K562 (cell line): ENCODE data around the gene GUCA1A. TPM values are rescaled to one million over a fixed set of nuclear protein-coding genes. Genes with fewer than 3 reads are reported as not detected.

Experiments used
- CHD7 ChIP-seq: fragments of 200-600 bp; sonication (generic); IDR thresholded peaks from one replicate; pipeline ENCODE4 v1.6.1; 2012; ENCODE audit warnings: mild to moderate bottlenecking, low read depth, low read length, inconsistent platforms
- ETS2 ChIP-seq: IDR thresholded peaks from 2 replicates; pipeline ENCODE4 v1.6.1; 2016; ENCODE audit warnings: borderline replicate concordance, missing genetic modification characterization, mild to moderate bottlenecking, moderate library complexity, missing compliant biosample characterization; ENCODE audit not compliant: poor library complexity, severe bottlenecking
- FOXJ2 ChIP-seq: fragments of 200-800 bp; sonication (Bioruptor generic); IDR thresholded peaks from 2 replicates; pipeline ENCODE4 v1.6.1; 2016; ENCODE audit warnings: missing genetic modification characterization, missing compliant biosample characterization
- HINFP ChIP-seq: fragments of 450-650 bp; conservative IDR thresholded peaks from 2 replicates; pipeline ENCODE4 v1.6.1; 2016; ENCODE audit warnings: missing genetic modification characterization, low read depth, mild to moderate bottlenecking, control low read depth, missing compliant biosample characterization
- HOXB6 ChIP-seq: fragments of 250-450 bp; sonication (Bioruptor Pico); IDR thresholded peaks from 2 replicates; pipeline ENCODE4 v1.5.1; 2022; ENCODE audit warnings: mild to moderate bottlenecking, borderline replicate concordance
- KAT8 ChIP-seq: fragments of 450-650 bp; IDR thresholded peaks from 2 replicates; pipeline ENCODE4 v1.6.1; 2016; ENCODE audit warnings: low read depth, mild to moderate bottlenecking
- MXD1 ChIP-seq: fragments of 250-450 bp; sonication (Bioruptor Pico); IDR thresholded peaks from 2 replicates; pipeline ENCODE4 v1.8.0; 2021; ENCODE audit warnings: borderline replicate concordance, mild to moderate bottlenecking, moderate library complexity; ENCODE audit not compliant: poor library complexity, severe bottlenecking
- PURB ChIP-seq: sonication (generic); formaldehyde crosslinking; IDR thresholded peaks from 2 replicates; pipeline ENCODE4 v1.9.0; 2021; ENCODE audit warnings: low read depth, mild to moderate bottlenecking, missing genetic modification reagents
- RUNX1 ChIP-seq: sonication (generic); IDR thresholded peaks from 2 replicates; pipeline ENCODE4 v1.6.1; 2016; ENCODE audit warnings: antibody characterized with exemption, low read depth
- SRSF1 ChIP-seq: fragments of 200-400 bp; formaldehyde crosslinking; IDR thresholded peaks from 2 replicates; pipeline ENCODE4 v1.6.1; 2017; ENCODE audit warnings: mild to moderate bottlenecking, low read depth, low read length, moderate library complexity
- ZC3H8 ChIP-seq: fragments of 450-650 bp; IDR thresholded peaks from 2 replicates; pipeline ENCODE4 v1.6.1; 2017
- ZNF277 ChIP-seq: fragments of 250-450 bp; sonication (Bioruptor Pico); IDR thresholded peaks from 2 replicates; pipeline ENCODE4 v1.8.0; 2022; ENCODE audit warnings: inconsistent platforms, mild to moderate bottlenecking, moderate library complexity, borderline replicate concordance
- polyA plus RNA-seq, 8 experiments: library from polyadenylated mRNA; depleted of rRNA in 4 of 8; stranded (reverse) in 5 of 8; unstranded in 3 of 8; fragments of >200 nt; fragmentation: Nextera tagmentation in 2 of 8; fragmentation: Illumina TruSeq in 1 of 8; extraction: Ambion mirVana in 2 of 8; extraction: Trizol in 1 of 8; gene quantifications; 2 replicates each; pipeline versions ENCODE4 v1.2.1 to v1.2.3, GENCODE V29; 2011 to 2014; ENCODE audit warnings: inconsistent platforms in 1 of 8, missing spikeins in 1 of 8
- total RNA-seq, 7 experiments: library from RNA; depleted of rRNA in 6 of 7; stranded (reverse); fragments of >200 nt in 6 of 7; fragmentation: Illumina TruSeq in 2 of 7; extraction: Trizol in 2 of 7; gene quantifications; 2 replicates each; pipeline versions ENCODE4 v1.2.1 to v1.2.3, GENCODE V29; 2011 to 2021; ENCODE audit warnings: low replicate concordance in 1 of 7

Gene GUCA1A
- total and polyA plus RNA-seq, 9 of the 15 experiments (the other 6 are each of a cell fraction or from before 2014, with no cell fraction given) = not detected

- no peak for TF ChIP-seq FOXJ2 (tag)
- TF ChIP-seq CHD7 = no peak
- TF ChIP-seq MXD1 (CRISPR knock-in tag) = no peak
- TF ChIP-seq KAT8 = no peak
- TF ChIP-seq ZNF277 (CRISPR knock-in tag) = no peak
- no peak for TF ChIP-seq HINFP (tag)
- TF ChIP-seq ETS2 (tag) = no peak
- TF ChIP-seq SRSF1 = no peak
- TF ChIP-seq RUNX1 = no peak
- no peak for TF ChIP-seq PURB
- no peak for TF ChIP-seq ZC3H8
- TF ChIP-seq HOXB6 = no peak
Measured at GRCh38 chr6:42226645-42227143, 53.5 kb downstream of the GUCA1A start (continued).
